Measurements from ENCODE around the gene RASGEF1B. TPM values are rescaled to one million over a fixed set of nuclear protein-coding genes. Genes with fewer than 3 reads are reported as not detected.

RASGEF1B gene
- total and polyA plus RNA-seq, 4 experiments from 2014 or later, result 2.2 to 9.4 (median 6.6) TPM

GRCh38 chr4:81389720-81390119 lies 82.0 kb downstream of the RASGEF1B start:
- no peaks in the 10 kb centered on the region for H3K4me1 Mint-ChIP-seq
- Histone ChIP-seq H3K27me3 (ENCODE audit: insufficient read depth, low read length) (no peaks in the 10 kb centered on the region), H3K4me3 (ENCODE audit: low read length in 2 of 2) (no peak overlapping the region), H3K4me1 (ENCODE audit: insufficient read depth, low read length) (no peaks in the 10 kb centered on the region), H3K27ac (ENCODE audit: low read depth, low read length) (no peak overlapping the region), H3K36me3 (ENCODE audit: insufficient read depth, low read length) (no peaks in the 10 kb centered on the region), H3K9me3 (ENCODE audit: control insufficient read depth in 1 of 2, low read length in 2 of 2) (no peaks in the 10 kb centered on the region)
- H3K27ac Mint-ChIP-seq, result no peak overlapping the region
- peaks cover under 1 to 12% of the 10 kb centered on the region in 2 donors for H3K27me3 Mint-ChIP-seq
- ChIA-PET POLR2A (ENCODE audit: partially characterized antibody) (no interaction called here), CTCF (ENCODE audit: partially characterized antibody) (interaction anchor here (1.3 kb wide), 1 partner anchor 38 kb away, joined by 5 read pairs; no protein-coding TSS in a partner anchor)
- H3K4me3 Mint-ChIP-seq, result no peak overlapping the region
- H3K9me3 Mint-ChIP-seq, result peaks cover 0 to 16% (median 4%) of the 10 kb centered on the region in 8 donors
- no peaks in the 10 kb centered on the region for H3K36me3 Mint-ChIP-seq
- no peak for DNase-seq
- intact Hi-C loops (cut with micrococcal nuclease), result no loop called here

- no peaks in the 10 kb centered on the region for H3K4me1 Mint-ChIP-seq
- no peak for DNase-seq
- Histone ChIP-seq H3K9me3 (ENCODE audit: control insufficient read depth in 1 of 2, low read length in 2 of 2) (no peaks in the 10 kb centered on the region), H3K4me1 (ENCODE audit: insufficient read depth, low read length) (no peaks in the 10 kb centered on the region), H3K4me3 (ENCODE audit: low read length in 2 of 2) (no peak overlapping the region), H3K36me3 (ENCODE audit: insufficient read depth, low read length) (no peaks in the 10 kb centered on the region), H3K27ac (ENCODE audit: low read depth, low read length) (no peak overlapping the region), H3K27me3 (ENCODE audit: insufficient read depth, low read length) (no peaks in the 10 kb centered on the region)
- no peak overlapping the region for H3K4me3 Mint-ChIP-seq
- ChIA-PET CTCF (ENCODE audit: partially characterized antibody) (interaction anchor here (1.0 to 1.6 kb wide), 2 partner anchors 22 to 28 kb away, joined by 3 to 8 read pairs; no protein-coding TSS in a partner anchor), POLR2A (ENCODE audit: partially characterized antibody) (no interaction called here)
- intact Hi-C loops (cut with micrococcal nuclease), result no loop called here
- H3K9me3 Mint-ChIP-seq, result peaks cover 0 to 6% (median 2%) of the 10 kb centered on the region in 8 donors
- H3K27ac Mint-ChIP-seq, result no peak overlapping the region
- peaks cover 26 to 39% of the 10 kb centered on the region in 2 donors for H3K27me3 Mint-ChIP-seq
- H3K36me3 Mint-ChIP-seq, result no peaks in the 10 kb centered on the region
These were observed 91.3 kb downstream of the RASGEF1B start for GRCh38 chr4:81380437-81380836.

GRCh38 chr4:81378386-81378785 lies 93.3 kb downstream of the RASGEF1B start:
- no peaks in the 10 kb centered on the region for H3K36me3 Mint-ChIP-seq
- ChIA-PET CTCF (ENCODE audit: partially characterized antibody) (no interaction called here), POLR2A (ENCODE audit: partially characterized antibody) (no interaction called here)
- Histone ChIP-seq H3K27me3 (ENCODE audit: insufficient read depth, low read length) (no peaks in the 10 kb centered on the region), H3K9me3 (ENCODE audit: control insufficient read depth in 1 of 2, low read length in 2 of 2) (no peaks in the 10 kb centered on the region), H3K36me3 (ENCODE audit: insufficient read depth, low read length) (no peaks in the 10 kb centered on the region), H3K27ac (ENCODE audit: low read depth, low read length) (no peak overlapping the region), H3K4me3 (ENCODE audit: low read length in 2 of 2) (no peak overlapping the region), H3K4me1 (ENCODE audit: insufficient read depth, low read length) (no peaks in the 10 kb centered on the region)
- intact Hi-C loops (cut with micrococcal nuclease), result no loop called here
- peaks cover 0 to 3% (median 0%) of the 10 kb centered on the region in 8 donors for H3K9me3 Mint-ChIP-seq
- H3K4me3 Mint-ChIP-seq, result no peak overlapping the region
- DNase-seq, result no peak
- H3K27me3 Mint-ChIP-seq, result peaks cover 18 to 28% of the 10 kb centered on the region in 2 donors
- H3K27ac Mint-ChIP-seq, result no peak overlapping the region
- H3K4me1 Mint-ChIP-seq, result no peaks in the 10 kb centered on the region

DNA sequence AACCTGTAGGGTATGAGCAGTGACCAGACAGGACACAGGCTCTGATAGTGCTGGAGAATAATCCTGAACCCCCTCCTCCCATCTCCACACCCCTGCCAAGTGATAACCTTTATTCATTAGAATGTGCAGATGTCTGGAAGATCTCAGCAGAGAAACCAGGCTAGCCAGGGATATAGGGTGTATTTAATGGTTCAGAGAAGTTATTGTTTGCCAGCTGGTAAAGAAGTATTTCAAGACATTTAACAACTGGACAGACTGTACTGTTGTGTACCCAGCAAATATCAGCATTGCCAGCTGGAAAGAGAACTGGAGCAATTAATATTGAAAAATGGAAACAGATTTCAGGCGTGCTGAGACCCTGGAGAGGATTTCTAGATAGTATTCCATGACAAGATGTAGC lies 94.5 kb downstream of the RASGEF1B start:
- CTCF ChIA-PET (ENCODE audit: partially characterized antibody), result no interaction called here
- Histone ChIP-seq H3K9me3 (ENCODE audit: control insufficient read depth in 1 of 2, low read length in 2 of 2) (no peaks in the 10 kb centered on the region), H3K27me3 (ENCODE audit: insufficient read depth, low read length) (no peaks in the 10 kb centered on the region), H3K4me3 (ENCODE audit: low read length in 2 of 2) (no peak overlapping the region), H3K27ac (ENCODE audit: low read depth, low read length) (no peak overlapping the region), H3K4me1 (ENCODE audit: insufficient read depth, low read length) (no peaks in the 10 kb centered on the region), H3K36me3 (ENCODE audit: insufficient read depth, low read length) (no peaks in the 10 kb centered on the region)
- peaks cover 0 to 3% (median 0%) of the 10 kb centered on the region in 8 donors for H3K9me3 Mint-ChIP-seq
- intact Hi-C loops (cut with micrococcal nuclease), result no loop called here
- no peaks in the 10 kb centered on the region for H3K4me1 Mint-ChIP-seq
- POLR2A ChIA-PET (ENCODE audit: partially characterized antibody), result no interaction called here
- peaks cover 14 to 20% of the 10 kb centered on the region in 2 donors for H3K27me3 Mint-ChIP-seq
- no peak for DNase-seq
- no peak overlapping the region for H3K4me3 Mint-ChIP-seq
- no peak overlapping the region for H3K27ac Mint-ChIP-seq
- H3K36me3 Mint-ChIP-seq, result no peaks in the 10 kb centered on the region

- no peaks in the 10 kb centered on the region for H3K36me3 Mint-ChIP-seq
- no peaks in the 10 kb centered on the region for H3K9me3 ChIP-seq (ENCODE audit: control insufficient read depth in 1 of 2, low read length in 2 of 2)
- H3K4me1 ChIP-seq (ENCODE audit: insufficient read depth, low read length), result no peaks in the 10 kb centered on the region
- H3K4me3 ChIP-seq (ENCODE audit: low read length in 2 of 2), result no peak overlapping the region
- H3K9me3 Mint-ChIP-seq, result peaks cover 0 to 3% (median 0%) of the 10 kb centered on the region in 8 donors
- POLR2A ChIA-PET (ENCODE audit: partially characterized antibody), result no interaction called here
- H3K27ac ChIP-seq (ENCODE audit: low read depth, low read length), result no peak overlapping the region
- intact Hi-C loops (cut with micrococcal nuclease), result no loop called here
- no peak overlapping the region for H3K4me3 Mint-ChIP-seq
- no peak for DNase-seq
- H3K27ac Mint-ChIP-seq, result no peak overlapping the region
- CTCF ChIA-PET (ENCODE audit: partially characterized antibody), result no interaction called here
- H3K36me3 ChIP-seq (ENCODE audit: insufficient read depth, low read length), result no peaks in the 10 kb centered on the region
- no peaks in the 10 kb centered on the region for H3K27me3 ChIP-seq (ENCODE audit: insufficient read depth, low read length)
- no peaks in the 10 kb centered on the region for H3K4me1 Mint-ChIP-seq
- H3K27me3 Mint-ChIP-seq, result peaks cover 13 to 19% of the 10 kb centered on the region in 2 donors
These were observed 95.0 kb downstream of the RASGEF1B start for GRCh38 chr4:81376720-81377119.
